RKO (cell line): ENCODE data around the gene GRIN2A.

Experiments used
- DNase-seq: peaks from one replicate; pipeline ENCODE4 v3.0.0-alpha.2; 2016; ENCODE audit warnings: low spot score

GRIN2A gene

DNA sequence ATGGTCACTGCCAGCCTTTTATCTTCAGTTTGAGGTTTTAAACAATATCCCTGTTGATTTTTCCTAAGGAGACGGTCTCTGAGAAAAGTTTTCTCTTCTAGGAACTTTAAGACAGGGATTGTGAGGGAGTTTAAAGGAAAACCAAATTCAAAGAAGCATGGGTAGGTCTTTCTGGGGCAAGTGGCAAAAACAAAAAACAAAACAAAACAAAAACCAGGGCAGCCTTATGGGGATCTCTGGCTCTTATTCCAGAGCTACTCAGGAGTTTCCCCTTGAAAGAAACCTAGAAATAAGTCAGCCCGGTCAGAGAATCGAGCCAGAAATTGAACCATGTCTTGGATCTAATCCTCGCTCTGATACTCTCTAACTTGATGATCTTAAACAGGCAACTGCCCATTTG lies 424.5 kb downstream of the GRIN2A start:
- no peak for DNase-seq

GRCh38 chr16:9756434-9756833 lies 425.8 kb downstream of the GRIN2A start:
- DNase-seq: no peak

- DNase-seq: no peak
These were observed 427.1 kb downstream of the GRIN2A start for GRCh38 chr16:9755081-9755480.

- DNase-seq: no peak
These were observed 440.5 kb downstream of the GRIN2A start for GRCh38 chr16:9741776-9742175.

DNA sequence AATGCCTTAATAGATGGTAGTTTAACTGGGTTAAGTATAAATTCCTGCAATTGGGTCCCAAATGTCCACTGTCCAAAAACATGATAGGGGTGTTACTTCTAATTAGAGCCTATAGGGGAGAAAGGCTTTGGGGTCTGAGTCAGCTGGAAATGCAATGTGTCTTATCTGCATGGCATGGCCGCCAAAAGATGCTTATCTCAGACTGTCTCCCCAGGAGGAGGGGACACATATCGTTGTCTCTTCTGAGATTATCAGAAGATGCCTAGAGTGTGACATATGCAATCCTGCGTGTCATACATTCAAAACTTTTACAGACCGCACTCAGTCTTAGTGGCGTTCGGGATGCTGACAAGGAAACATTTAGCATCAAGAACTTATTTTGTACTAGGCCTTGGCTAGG lies 442.9 kb downstream of the GRIN2A start:
- DNase-seq: no peak

DNA sequence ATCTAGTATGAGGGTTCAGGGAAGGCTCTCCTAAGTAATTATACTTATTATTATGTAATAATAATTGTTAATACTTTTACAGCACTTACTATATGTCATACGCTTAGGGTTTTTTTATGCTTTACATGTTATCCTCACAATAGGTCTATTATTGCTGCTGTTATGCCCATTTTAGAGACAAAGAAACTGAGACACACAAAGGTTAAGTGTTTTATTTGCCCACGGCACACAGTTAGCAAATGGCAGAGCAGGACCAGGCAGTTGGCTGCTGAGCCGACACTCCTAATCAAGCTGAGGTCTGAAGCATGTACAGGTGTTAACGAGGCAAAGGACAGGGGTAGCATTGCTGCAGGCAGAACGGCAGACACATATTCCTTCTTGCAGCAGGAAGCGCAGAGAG lies 443.5 kb downstream of the GRIN2A start:
- DNase-seq: no peak

- DNase-seq: no peak
These were observed 445.7 kb downstream of the GRIN2A start for GRCh38 chr16:9736547-9736946.

DNA sequence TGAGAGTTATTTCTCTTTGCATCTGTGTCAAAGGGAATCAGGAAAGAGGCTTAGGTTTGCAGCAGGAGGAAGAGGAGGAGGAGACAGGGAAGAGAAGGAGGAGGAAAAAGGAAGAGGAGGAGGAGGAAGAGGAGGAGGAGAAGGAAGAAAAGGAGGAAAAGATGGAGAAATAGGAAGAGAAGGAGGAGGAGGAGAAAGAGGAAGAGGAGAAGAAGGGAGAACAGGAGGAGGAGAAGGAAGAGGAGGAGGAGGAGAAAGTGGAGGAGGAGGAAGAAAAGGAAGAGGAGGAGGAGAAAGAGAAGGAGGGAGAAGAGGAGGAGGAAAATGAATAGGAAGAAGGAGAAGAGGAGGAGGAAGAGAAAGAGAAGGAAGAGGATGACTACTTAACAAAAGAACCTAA lies 459.1 kb downstream of the GRIN2A start:
- no peak for DNase-seq

DNA sequence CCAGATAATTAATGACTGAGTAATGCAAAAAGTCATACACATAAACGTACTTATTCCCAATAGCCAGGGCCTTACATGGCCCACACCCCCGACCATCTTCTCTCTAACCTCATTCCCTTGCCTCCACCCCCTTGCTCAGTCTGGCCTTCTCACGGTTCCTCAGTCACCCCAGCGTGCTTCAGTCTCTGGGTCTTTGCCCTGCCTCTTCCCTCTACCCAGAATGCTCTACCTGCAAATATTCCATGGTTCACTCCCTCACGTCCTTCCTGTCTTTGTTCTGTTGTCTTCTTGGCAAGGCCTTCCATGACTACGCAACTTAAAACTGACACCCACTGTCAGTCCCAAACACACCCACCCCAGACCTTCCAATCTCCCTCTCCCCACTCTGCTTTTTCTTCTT lies 468.3 kb downstream of the GRIN2A start:
- DNase-seq: no peak

DNA sequence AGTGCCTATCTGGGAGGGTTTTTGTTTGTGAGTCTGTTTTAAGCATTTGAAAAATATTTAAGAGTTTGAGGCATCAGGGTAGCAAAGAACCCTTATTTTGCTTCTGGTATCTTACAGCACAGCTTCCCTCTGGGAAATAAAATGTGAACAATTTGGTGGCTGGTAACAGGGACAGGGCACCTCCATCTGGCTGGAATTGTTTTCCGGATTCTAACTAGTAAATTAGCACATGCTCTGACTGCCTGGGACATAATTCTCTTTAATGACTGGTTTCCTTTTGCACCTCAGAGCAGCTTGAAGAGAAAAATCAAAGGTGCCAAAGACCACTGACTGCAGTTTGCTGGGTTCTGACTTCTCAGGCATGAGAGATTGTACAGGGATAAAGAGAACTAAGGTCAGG lies 469.1 kb downstream of the GRIN2A start:
- no peak for DNase-seq

- no peak for DNase-seq
These were observed 473.1 kb downstream of the GRIN2A start for GRCh38 chr16:9708972-9709620.

DNA sequence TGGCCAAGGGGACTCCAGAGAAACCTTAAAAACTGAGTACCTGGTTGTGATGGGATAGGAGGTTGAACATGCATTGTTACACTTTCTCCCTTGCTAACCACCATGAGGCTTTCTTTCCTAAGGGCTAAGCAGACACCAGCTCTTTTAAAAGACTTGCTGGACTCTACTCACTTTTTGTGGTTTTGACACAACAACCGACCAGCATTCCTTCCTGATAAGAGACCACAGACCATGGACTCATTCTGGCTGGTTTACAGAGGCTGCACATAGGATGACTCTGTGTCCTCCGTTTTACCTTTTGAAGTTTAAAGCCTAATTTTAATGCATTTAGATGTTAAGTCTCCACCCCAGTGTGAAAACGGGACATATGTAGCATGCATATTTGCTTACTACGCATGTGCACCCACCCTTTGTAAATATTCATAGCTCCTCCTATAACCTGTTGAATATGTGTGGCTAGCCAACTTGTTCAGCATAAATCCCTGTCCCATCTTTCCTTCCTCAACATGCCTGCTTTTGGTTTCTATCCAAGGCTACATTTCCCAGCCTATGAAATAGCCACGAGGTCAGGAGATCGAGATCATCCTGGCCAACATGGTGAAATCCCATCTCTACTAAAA lies 475.9 kb downstream of the GRIN2A start:
- DNase-seq: peak; percentile 4

DNA sequence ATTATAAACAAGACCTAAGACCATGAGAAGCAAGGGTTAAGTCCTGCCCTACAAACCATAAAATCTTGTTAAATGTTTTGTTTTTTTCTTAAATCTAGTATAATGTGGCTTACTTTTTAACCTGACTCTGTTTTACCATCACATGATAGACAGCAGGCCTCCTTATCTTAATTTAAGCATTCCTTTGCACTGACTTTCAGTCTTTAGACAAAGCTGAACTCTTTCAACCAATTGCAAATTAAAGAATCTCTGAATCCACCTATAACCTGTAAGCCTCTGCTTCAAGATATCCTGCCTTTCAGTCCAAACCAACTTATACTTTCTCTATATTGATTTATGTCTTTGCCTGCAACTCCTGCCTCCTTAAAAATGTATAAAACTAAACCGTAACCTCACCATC lies 478.5 kb downstream of the GRIN2A start:
- no peak for DNase-seq
